ENCODE measurements around the gene KRTAP1-5. TPM values are rescaled to one million over a fixed set of nuclear protein-coding genes. Genes with fewer than 3 reads are reported as not detected.
"Not testable (repeated sequence)": the region's sequence is repeated elsewhere in the genome, so short reads cannot be mapped to it uniquely, and the experiment has no call there.

Gene KRTAP1-5
- total RNA-seq, 1 donor from 2014 or later, result not detected

DNA sequence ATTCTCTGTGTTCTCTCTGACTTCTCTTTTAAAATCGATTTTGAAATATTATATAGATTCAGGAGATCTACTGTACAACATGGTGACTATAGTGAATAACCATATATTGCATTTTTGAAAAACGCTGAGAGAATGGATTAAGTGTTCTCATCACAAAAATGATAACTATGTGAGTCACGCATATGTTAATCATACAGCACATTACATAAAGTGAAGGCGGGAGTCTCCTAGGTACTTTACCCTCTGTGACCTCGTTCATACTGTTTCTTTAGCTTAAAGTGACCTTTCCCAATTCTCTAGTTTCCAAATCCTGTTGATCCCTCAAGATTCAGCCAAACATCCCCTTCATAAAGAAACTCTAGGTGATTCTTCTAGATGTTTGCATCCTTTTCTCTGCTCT, 24.2 kb downstream of the KRTAP1-5 start:
- Histone ChIP-seq H3K79me2 (ENCODE audit: insufficient read depth, low read length) (no peaks in the 10 kb centered on the region), H3K27ac (ENCODE audit: low read depth, low read length) (no peak overlapping the region), H3K9me3 (ENCODE audit: insufficient read depth, low read depth, low read length) (no peaks in the 10 kb centered on the region), H3K27me3 (ENCODE audit: insufficient read depth, low read length) (no peaks in the 10 kb centered on the region), H4K20me1 (ENCODE audit: insufficient read depth, low read length) (no peaks in the 10 kb centered on the region), H2AFZ (ENCODE audit: low read depth, low read length) (no peak overlapping the region), H3K4me3 (ENCODE audit: insufficient read depth, low read depth, low read length) (no peak overlapping the region), H3K9ac (ENCODE audit: low read length) (no peak overlapping the region), H3K4me2 (ENCODE audit: low read length) (no peak overlapping the region), H3K4me1 (ENCODE audit: insufficient read depth, low read length) (no peaks in the 10 kb centered on the region), H3K36me3 (ENCODE audit: insufficient read depth, low read length) (no peaks in the 10 kb centered on the region)
- DNase-seq (ENCODE audit: low read depth) (no peak), FAIRE-seq (peak; percentile 59)
- Mint-ChIP-seq H3K27me3 (ENCODE audit: low read depth, unreplicated experiment) (peaks cover 2% of the 10 kb centered on the region), H3K4me3 (ENCODE audit: unreplicated experiment) (no peak overlapping the region), H3K9me3 (ENCODE audit: unreplicated experiment) (no peaks in the 10 kb centered on the region), H3K27ac (ENCODE audit: unreplicated experiment) (no peak overlapping the region), H3K36me3 (ENCODE audit: low read depth, unreplicated experiment) (no peaks in the 10 kb centered on the region), H3K4me1 (ENCODE audit: low read depth, unreplicated experiment) (no peaks in the 10 kb centered on the region)
- TF ChIP-seq EZH2 (IDR thresholded peaks at IDR 0.05; ENCODE audit: insufficient read depth, low read length), result no peak
- TF ChIP-seq, protein P1, sequence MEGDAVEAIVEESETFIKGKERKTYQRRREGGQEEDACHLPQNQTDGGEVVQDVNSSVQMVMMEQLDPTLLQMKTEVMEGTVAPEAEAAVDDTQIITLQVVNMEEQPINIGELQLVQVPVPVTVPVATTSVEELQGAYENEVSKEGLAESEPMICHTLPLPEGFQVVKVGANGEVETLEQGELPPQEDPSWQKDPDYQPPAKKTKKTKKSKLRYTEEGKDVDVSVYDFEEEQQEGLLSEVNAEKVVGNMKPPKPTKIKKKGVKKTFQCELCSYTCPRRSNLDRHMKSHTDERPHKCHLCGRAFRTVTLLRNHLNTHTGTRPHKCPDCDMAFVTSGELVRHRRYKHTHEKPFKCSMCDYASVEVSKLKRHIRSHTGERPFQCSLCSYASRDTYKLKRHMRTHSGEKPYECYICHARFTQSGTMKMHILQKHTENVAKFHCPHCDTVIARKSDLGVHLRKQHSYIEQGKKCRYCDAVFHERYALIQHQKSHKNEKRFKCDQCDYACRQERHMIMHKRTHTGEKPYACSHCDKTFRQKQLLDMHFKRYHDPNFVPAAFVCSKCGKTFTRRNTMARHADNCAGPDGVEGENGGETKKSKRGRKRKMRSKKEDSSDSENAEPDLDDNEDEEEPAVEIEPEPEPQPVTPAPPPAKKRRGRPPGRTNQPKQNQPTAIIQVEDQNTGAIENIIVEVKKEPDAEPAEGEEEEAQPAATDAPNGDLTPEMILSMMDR (IDR thresholded peaks at IDR 0.05; ENCODE audit: insufficient read depth, low read depth, low read length), result no peak

DNA sequence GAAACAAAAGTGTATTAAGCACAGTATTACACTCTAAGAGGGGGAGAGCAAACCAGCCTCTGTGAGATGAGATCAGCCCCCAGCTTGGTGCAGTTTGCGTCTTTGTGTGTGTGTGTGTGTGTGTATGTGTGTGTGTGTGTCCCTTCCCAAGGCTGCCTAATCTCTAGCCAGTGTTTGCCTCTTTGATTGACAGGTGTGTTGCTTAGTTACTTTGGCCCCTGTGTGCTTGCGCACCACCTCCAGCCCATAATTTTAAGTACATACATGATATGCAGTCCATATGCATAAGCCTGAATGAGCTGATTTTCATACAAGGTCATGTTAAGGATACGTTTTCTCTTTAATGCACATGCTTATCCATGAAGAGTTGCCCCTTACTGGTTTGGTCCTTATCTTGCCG, 25.2 kb downstream of the KRTAP1-5 start:
- FAIRE-seq, result no peak
- no peak overlapping the region for H3K27ac Mint-ChIP-seq (ENCODE audit: unreplicated experiment)
- no peak overlapping the region for H3K4me3 ChIP-seq (ENCODE audit: insufficient read depth, low read depth, low read length)

GRCh38 chr17:40999563-40999962, 27.4 kb downstream of the KRTAP1-5 start, which contains the start of gene KRTAP3-2:
TSS of gene KRTAP3-2 (minus strand) at chr17:40999906. CDS start at chr17:40999853, 53 bp downstream.
- not testable (repeated sequence) for H3K4me1 Mint-ChIP-seq (ENCODE audit: low read depth, unreplicated experiment); H2AFZ ChIP-seq (ENCODE audit: low read depth, low read length); H3K36me3 ChIP-seq (ENCODE audit: insufficient read depth, low read length); H3K79me2 ChIP-seq (ENCODE audit: insufficient read depth, low read length); H3K36me3 Mint-ChIP-seq (ENCODE audit: low read depth, unreplicated experiment); H3K9ac ChIP-seq (ENCODE audit: low read length); H3K4me2 ChIP-seq (ENCODE audit: low read length); H3K27me3 Mint-ChIP-seq (ENCODE audit: low read depth, unreplicated experiment); H3K4me3 ChIP-seq (ENCODE audit: insufficient read depth, low read depth, low read length); H3K27ac Mint-ChIP-seq (ENCODE audit: unreplicated experiment); H4K20me1 ChIP-seq (ENCODE audit: insufficient read depth, low read length); H3K27me3 ChIP-seq (ENCODE audit: insufficient read depth, low read length); H3K9me3 Mint-ChIP-seq (ENCODE audit: unreplicated experiment); DNase-seq (ENCODE audit: low read depth); H3K9me3 ChIP-seq (ENCODE audit: insufficient read depth, low read depth, low read length); H3K4me1 ChIP-seq (ENCODE audit: insufficient read depth, low read length); FAIRE-seq; H3K27ac ChIP-seq (ENCODE audit: low read depth, low read length); H3K4me3 Mint-ChIP-seq (ENCODE audit: unreplicated experiment)

More for the DNA sequence above, 25.2 kb downstream of the KRTAP1-5 start:
- Histone ChIP-seq H3K9me3 (ENCODE audit: insufficient read depth, low read depth, low read length) (no peaks in the 10 kb centered on the region), H3K27me3 (ENCODE audit: insufficient read depth, low read length) (no peaks in the 10 kb centered on the region), H3K79me2 (ENCODE audit: insufficient read depth, low read length) (no peaks in the 10 kb centered on the region), H3K4me2 (ENCODE audit: low read length) (no peak overlapping the region), H3K4me1 (ENCODE audit: insufficient read depth, low read length) (no peaks in the 10 kb centered on the region), H3K27ac (ENCODE audit: low read depth, low read length) (no peak overlapping the region), H3K9ac (ENCODE audit: low read length) (no peak overlapping the region), H4K20me1 (ENCODE audit: insufficient read depth, low read length) (no peaks in the 10 kb centered on the region), H2AFZ (ENCODE audit: low read depth, low read length) (no peak overlapping the region), H3K36me3 (ENCODE audit: insufficient read depth, low read length) (no peaks in the 10 kb centered on the region)
- no peak overlapping the region for H3K4me3 Mint-ChIP-seq (ENCODE audit: unreplicated experiment)
- H3K27me3 Mint-ChIP-seq (ENCODE audit: low read depth, unreplicated experiment), result peaks cover 2% of the 10 kb centered on the region
- peaks cover 6% of the 10 kb centered on the region for H3K4me1 Mint-ChIP-seq (ENCODE audit: low read depth, unreplicated experiment)
- DNase-seq (ENCODE audit: low read depth), result no peak
- no peaks in the 10 kb centered on the region for H3K9me3 Mint-ChIP-seq (ENCODE audit: unreplicated experiment)
- no peaks in the 10 kb centered on the region for H3K36me3 Mint-ChIP-seq (ENCODE audit: low read depth, unreplicated experiment)
- no peak for TF ChIP-seq EZH2 (IDR thresholded peaks at IDR 0.05; ENCODE audit: insufficient read depth, low read length)
- TF ChIP-seq, protein P1 (IDR thresholded peaks at IDR 0.05; ENCODE audit: insufficient read depth, low read depth, low read length), result no peak
